HepG2 (cell line): Measurements from ENCODE around the gene UBC. TPM values are rescaled to one million over a fixed set of nuclear protein-coding genes. Genes with fewer than 3 reads are reported as not detected.

Source experiments
- ASH2L ChIP-seq: fragments of 300-600, 200-600 bp; sonication (generic); IDR thresholded peaks from 2 replicates; pipeline ENCODE4 v1.7.0; 2017; ENCODE audit warnings: low read depth, mild to moderate bottlenecking, moderate library complexity, mixed read lengths, low read length; ENCODE audit not compliant: insufficient read length
- ATF7 ChIP-seq, 2 experiments: fragments of 450-650 bp in 1 of 2; sonication (generic) in 1 of 2; formaldehyde crosslinking in 1 of 2; IDR thresholded peaks; 2 replicates each; pipeline versions ENCODE4 v1.4.0 to v1.6.1; 2016 to 2020; ENCODE audit warnings: antibody characterized with exemption in 1 of 2, mild to moderate bottlenecking in 1 of 2, missing genetic modification reagents in 1 of 2
- CAMTA2 ChIP-seq: sonication (generic); formaldehyde crosslinking; IDR thresholded peaks from 2 replicates; pipeline ENCODE4 v1.4.0; 2020; ENCODE audit warnings: mild to moderate bottlenecking, missing genetic modification reagents, borderline replicate concordance
- CBX1 ChIP-seq: IDR thresholded peaks from one replicate; pipeline ENCODE4 v1.6.1; 2016; ENCODE audit warnings: antibody characterized with exemption, low read depth
- HDAC2 ChIP-seq: sonication (generic); formaldehyde crosslinking; IDR thresholded peaks from 2 replicates; pipeline ENCODE4 v1.4.0; 2020; ENCODE audit warnings: missing genetic modification reagents
- HES4 ChIP-seq: sonication (generic); formaldehyde crosslinking; IDR thresholded peaks from 2 replicates; pipeline ENCODE4 v1.9.0; 2021; ENCODE audit warnings: mild to moderate bottlenecking, missing genetic modification reagents, borderline replicate concordance
- IRX3 ChIP-seq: sonication (generic); formaldehyde crosslinking; IDR thresholded peaks from 2 replicates; pipeline ENCODE4 v1.8.1; 2023; ENCODE audit warnings: mild to moderate bottlenecking, low read depth, missing genetic modification reagents, borderline replicate concordance
- MEIS2 ChIP-seq: sonication (generic); formaldehyde crosslinking; IDR thresholded peaks from 2 replicates; pipeline ENCODE4 v1.9.0; 2021; ENCODE audit warnings: mild to moderate bottlenecking, missing genetic modification reagents
- NAIF1 ChIP-seq: sonication (generic); formaldehyde crosslinking; IDR thresholded peaks from 2 replicates; pipeline ENCODE4 v1.5.0; 2020; ENCODE audit warnings: mild to moderate bottlenecking, missing genetic modification reagents, borderline replicate concordance
- PHB2 ChIP-seq: fragments of 450-650 bp; IDR thresholded peaks from 2 replicates; pipeline ENCODE4 v1.6.1; 2018; ENCODE audit not compliant: partially characterized antibody
- REPIN1 ChIP-seq: sonication (generic); formaldehyde crosslinking; IDR thresholded peaks from 2 replicates; pipeline ENCODE4 v1.8.0; 2022; ENCODE audit warnings: missing genetic modification reagents, low read depth, mild to moderate bottlenecking, borderline replicate concordance
- RFXANK ChIP-seq: IDR thresholded peaks from 2 replicates; pipeline ENCODE4 v1.6.1; 2016
- RXRB ChIP-seq: IDR thresholded peaks from 2 replicates; pipeline ENCODE4 v1.6.1; 2016; ENCODE audit warnings: borderline replicate concordance, missing genetic modification reagents, missing compliant biosample characterization
- SMARCC2 ChIP-seq: fragments of 450-650 bp; IDR thresholded peaks from 2 replicates; pipeline ENCODE4 v1.6.1; 2017; ENCODE audit warnings: antibody characterized with exemption, mild to moderate bottlenecking
- TEAD2 ChIP-seq: sonication (generic); formaldehyde crosslinking; IDR thresholded peaks from 2 replicates; pipeline ENCODE4 v1.9.0; 2021; ENCODE audit warnings: missing genetic modification reagents
- ZBED4 ChIP-seq: sonication (generic); formaldehyde crosslinking; IDR thresholded peaks from 2 replicates; pipeline ENCODE4 v1.4.0; 2020; ENCODE audit warnings: missing genetic modification reagents, borderline replicate concordance
- ZFP36 ChIP-seq: fragments of 150-350 bp; IDR thresholded peaks from 2 replicates; pipeline ENCODE4 v1.6.1; 2018; ENCODE audit warnings: borderline replicate concordance, low read length, low read depth; ENCODE audit not compliant: partially characterized antibody
- ZFP82 ChIP-seq: sonication (generic); formaldehyde crosslinking; IDR thresholded peaks from 2 replicates; pipeline ENCODE4 v1.5.1; 2020; ENCODE audit warnings: mild to moderate bottlenecking, missing genetic modification reagents, borderline replicate concordance
- ZNF260 ChIP-seq: sonication (generic); formaldehyde crosslinking; IDR thresholded peaks from 2 replicates; pipeline ENCODE4 v1.4.0; 2020; ENCODE audit warnings: missing genetic modification reagents, low read depth, mild to moderate bottlenecking, borderline replicate concordance
- ZNF530 ChIP-seq: sonication (generic); formaldehyde crosslinking; IDR thresholded peaks from 2 replicates; pipeline ENCODE4 v1.5.0; 2020; ENCODE audit warnings: low read depth, mild to moderate bottlenecking, missing genetic modification reagents
- polyA plus RNA-seq, 8 experiments: library from polyadenylated mRNA; depleted of rRNA in 3 of 8; stranded (reverse) in 7 of 8; unstranded in 1 of 8; fragments of >200 nt; fragmentation: Illumina TruSeq in 4 of 8; extraction: Trizol in 4 of 8; gene quantifications; 2 replicates each; pipeline versions ENCODE4 v1.2.1 to v1.2.3, GENCODE V29; 2011 to 2016; ENCODE audit warnings: low read depth in 4 of 8, missing spikeins in 1 of 8, mixed read lengths in 1 of 8; ENCODE audit not compliant: insufficient read depth in 1 of 8
- total RNA-seq, 5 experiments: library from RNA; depleted of rRNA; stranded (reverse); fragments of >200 nt; fragmentation: Illumina TruSeq; extraction: Trizol; gene quantifications; 2 replicates each; pipeline ENCODE4 v1.2.3, GENCODE V29; 2016; ENCODE audit warnings: low read depth in 1 of 5
- TF ChIP-seq, protein P1 (sequence below): sonication (generic); formaldehyde crosslinking; IDR thresholded peaks from 2 replicates; pipeline ENCODE4 v1.5.0; 2020; ENCODE audit warnings: mild to moderate bottlenecking, missing genetic modification reagents, moderate library complexity
- TF ChIP-seq, protein P2 (sequence below): sonication (generic); formaldehyde crosslinking; IDR thresholded peaks from 2 replicates; pipeline ENCODE4 v1.8.0; 2022; ENCODE audit warnings: missing genetic modification reagents, mild to moderate bottlenecking, borderline replicate concordance
- TF ChIP-seq, protein P3 (sequence below): sonication (generic); formaldehyde crosslinking; IDR thresholded peaks from 2 replicates; pipeline ENCODE4 v1.5.0; 2020; ENCODE audit warnings: missing genetic modification reagents, mild to moderate bottlenecking, borderline replicate concordance

Gene UBC
- total and polyA plus RNA-seq, 2 of the 13 experiments (the other 11 are each of a cell fraction or from before 2014, with no cell fraction given): 805 to 1,432 TPM

DNA sequence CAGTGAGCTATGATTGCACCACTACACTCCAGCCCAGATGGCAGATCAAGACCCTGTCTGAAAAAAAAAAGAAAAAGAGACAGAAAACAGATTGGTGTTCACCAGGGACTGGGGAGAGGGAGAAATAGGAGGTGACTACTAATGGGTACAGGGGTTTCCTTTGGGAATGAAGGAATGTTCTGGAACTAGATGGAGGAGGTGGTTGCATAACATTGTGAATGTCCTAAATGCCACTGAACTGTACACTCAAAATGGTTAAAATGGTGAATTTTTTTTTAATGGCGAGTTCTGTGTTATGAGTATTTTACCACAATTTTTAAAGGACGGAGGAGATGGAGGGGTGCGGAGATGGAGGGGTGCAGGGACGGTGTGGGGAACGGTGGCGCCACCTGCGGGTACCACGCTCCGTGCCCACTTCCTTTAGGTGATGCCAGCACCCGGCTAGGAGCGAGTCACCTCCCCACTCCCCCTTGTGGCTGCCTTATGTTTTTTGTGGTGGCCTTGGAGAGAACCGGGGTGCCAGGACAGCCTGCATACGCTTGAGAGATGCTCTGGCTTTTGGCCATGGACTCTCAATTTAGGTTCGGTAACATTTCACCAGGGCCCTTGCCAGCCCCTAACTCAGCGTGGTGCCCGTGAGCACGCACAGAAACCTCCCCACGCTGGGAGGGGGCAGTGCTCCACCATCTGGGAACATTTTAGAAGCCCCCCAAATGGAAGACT, 16.1 kb downstream of the UBC start (continued):
- TF ChIP-seq, protein P1, sequence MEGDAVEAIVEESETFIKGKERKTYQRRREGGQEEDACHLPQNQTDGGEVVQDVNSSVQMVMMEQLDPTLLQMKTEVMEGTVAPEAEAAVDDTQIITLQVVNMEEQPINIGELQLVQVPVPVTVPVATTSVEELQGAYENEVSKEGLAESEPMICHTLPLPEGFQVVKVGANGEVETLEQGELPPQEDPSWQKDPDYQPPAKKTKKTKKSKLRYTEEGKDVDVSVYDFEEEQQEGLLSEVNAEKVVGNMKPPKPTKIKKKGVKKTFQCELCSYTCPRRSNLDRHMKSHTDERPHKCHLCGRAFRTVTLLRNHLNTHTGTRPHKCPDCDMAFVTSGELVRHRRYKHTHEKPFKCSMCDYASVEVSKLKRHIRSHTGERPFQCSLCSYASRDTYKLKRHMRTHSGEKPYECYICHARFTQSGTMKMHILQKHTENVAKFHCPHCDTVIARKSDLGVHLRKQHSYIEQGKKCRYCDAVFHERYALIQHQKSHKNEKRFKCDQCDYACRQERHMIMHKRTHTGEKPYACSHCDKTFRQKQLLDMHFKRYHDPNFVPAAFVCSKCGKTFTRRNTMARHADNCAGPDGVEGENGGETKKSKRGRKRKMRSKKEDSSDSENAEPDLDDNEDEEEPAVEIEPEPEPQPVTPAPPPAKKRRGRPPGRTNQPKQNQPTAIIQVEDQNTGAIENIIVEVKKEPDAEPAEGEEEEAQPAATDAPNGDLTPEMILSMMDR (CRISPR knock-in tag): peak; percentile 85
- TF ChIP-seq, protein P2, sequence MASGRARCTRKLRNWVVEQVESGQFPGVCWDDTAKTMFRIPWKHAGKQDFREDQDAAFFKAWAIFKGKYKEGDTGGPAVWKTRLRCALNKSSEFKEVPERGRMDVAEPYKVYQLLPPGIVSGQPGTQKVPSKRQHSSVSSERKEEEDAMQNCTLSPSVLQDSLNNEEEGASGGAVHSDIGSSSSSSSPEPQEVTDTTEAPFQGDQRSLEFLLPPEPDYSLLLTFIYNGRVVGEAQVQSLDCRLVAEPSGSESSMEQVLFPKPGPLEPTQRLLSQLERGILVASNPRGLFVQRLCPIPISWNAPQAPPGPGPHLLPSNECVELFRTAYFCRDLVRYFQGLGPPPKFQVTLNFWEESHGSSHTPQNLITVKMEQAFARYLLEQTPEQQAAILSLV (CRISPR knock-in tag): no peak
- TF ChIP-seq ZNF530 (CRISPR knock-in tag) (no peak), ASH2L (no peak), ZFP36 (no peak), IRX3 (no peak), CBX1 (no peak), RFXANK (CRISPR knock-in tag) (no peak), TEAD2 (CRISPR knock-in tag) (no peak), PHB2 (no peak), ZBED4 (CRISPR knock-in tag) (0 out of 2 replicates have a peak, but pooled peaks have one; percentile 40), ZFP82 (no peak), HES4 (CRISPR knock-in tag) (no peak), MEIS2 (CRISPR knock-in tag) (no peak), SMARCC2 (no peak), REPIN1 (CRISPR knock-in tag) (no peak), HDAC2 (CRISPR knock-in tag) (no peak), ATF7 (IDR thresholded peaks at IDR 0.05) (no peak), ATF7 (CRISPR knock-in tag; IDR thresholded peaks at IDR 0.05) (no peak), RXRB (CRISPR knock-in tag) (peak; percentile 27; the same call in 1 of the 2 replicates), CAMTA2 (CRISPR knock-in tag) (no peak), ZNF260 (CRISPR knock-in tag) (no peak), NAIF1 (CRISPR knock-in tag) (no peak)
- TF ChIP-seq, protein P3, sequence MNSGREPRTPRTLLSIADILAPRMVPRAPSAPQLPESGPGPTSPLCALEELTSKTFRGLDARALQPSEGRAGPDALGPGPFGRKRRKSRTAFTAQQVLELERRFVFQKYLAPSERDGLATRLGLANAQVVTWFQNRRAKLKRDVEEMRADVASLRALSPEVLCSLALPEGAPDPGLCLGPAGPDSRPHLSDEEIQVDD: no peak
